ENCODE measurements around the gene PTPN14.

DNA sequence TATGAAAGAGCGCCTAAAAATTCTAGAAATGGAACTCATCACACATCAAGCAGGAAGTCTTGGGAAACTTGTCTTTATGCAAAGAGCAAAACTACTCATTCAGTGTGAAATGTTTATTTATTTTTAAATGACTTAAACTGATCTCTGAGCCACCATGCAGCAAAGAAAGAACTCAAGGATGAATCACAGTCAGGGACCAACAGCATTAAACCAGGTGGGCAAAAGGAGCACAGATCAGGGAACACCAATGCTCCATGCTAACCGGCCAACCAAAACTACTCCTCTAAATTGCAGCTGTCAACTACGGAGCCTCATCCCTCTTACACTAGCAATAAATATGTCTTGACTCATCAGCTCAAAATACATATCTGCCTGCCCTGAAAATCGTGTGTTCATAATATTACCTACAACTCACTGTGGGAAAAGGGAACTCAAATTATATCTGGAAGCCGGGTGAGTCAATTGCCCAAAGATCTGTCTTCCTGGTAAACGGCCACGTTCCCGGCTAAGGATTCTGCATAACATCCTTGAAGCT is 129.2 kb downstream of the PTPN14 start:
- TF ChIP-seq, protein P1, sequence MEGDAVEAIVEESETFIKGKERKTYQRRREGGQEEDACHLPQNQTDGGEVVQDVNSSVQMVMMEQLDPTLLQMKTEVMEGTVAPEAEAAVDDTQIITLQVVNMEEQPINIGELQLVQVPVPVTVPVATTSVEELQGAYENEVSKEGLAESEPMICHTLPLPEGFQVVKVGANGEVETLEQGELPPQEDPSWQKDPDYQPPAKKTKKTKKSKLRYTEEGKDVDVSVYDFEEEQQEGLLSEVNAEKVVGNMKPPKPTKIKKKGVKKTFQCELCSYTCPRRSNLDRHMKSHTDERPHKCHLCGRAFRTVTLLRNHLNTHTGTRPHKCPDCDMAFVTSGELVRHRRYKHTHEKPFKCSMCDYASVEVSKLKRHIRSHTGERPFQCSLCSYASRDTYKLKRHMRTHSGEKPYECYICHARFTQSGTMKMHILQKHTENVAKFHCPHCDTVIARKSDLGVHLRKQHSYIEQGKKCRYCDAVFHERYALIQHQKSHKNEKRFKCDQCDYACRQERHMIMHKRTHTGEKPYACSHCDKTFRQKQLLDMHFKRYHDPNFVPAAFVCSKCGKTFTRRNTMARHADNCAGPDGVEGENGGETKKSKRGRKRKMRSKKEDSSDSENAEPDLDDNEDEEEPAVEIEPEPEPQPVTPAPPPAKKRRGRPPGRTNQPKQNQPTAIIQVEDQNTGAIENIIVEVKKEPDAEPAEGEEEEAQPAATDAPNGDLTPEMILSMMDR (IDR thresholded peaks at IDR 0.05; ENCODE audit: borderline replicate concordance, extremely low read depth, low read length, poor library complexity, severe bottlenecking), result no peak
- TF ChIP-seq EZH2 (IDR thresholded peaks at IDR 0.05; ENCODE audit: borderline replicate concordance, low read depth, low read length, severe bottlenecking), result no peak
